NCI-H128 (cell line): ENCODE results near the gene SORT1.
"Not testable (repeated sequence)": the region's sequence is repeated elsewhere in the genome, so short reads cannot be mapped to it uniquely, and the experiment has no call there.

Source experiments
- DNase-seq: peaks from one replicate; lab custom pipeline; 2025; ENCODE audit not compliant: unreplicated experiment; lab: John Stamatoyannopoulos, UW

SORT1 gene

GRCh38 chr1:109350182-109350581, 47.5 kb downstream of the SORT1 start:
- no peak for DNase-seq

GRCh38 chr1:109347511-109347910, 50.2 kb downstream of the SORT1 start:
- DNase-seq = no peak

GRCh38 chr1:109341944-109342930, 55.5 kb downstream of the SORT1 start:
- DNase-seq = no peak

- DNase-seq = no peak
Measured at GRCh38 chr1:109338608-109339007, 59.1 kb downstream of the SORT1 start.

GRCh38 chr1:109338091-109338490, 59.6 kb downstream of the SORT1 start:
- DNase-seq = no peak

- DNase-seq = no peak
Measured at GRCh38 chr1:109335091-109335490, 62.6 kb downstream of the SORT1 start.

- DNase-seq = no peak
Measured at GRCh38 chr1:109331113-109331512, 66.6 kb downstream of the SORT1 start.

- DNase-seq = no peak
Measured at GRCh38 chr1:109327285-109327684, 70.4 kb downstream of the SORT1 start.

- no peak for DNase-seq
Measured at GRCh38 chr1:109322974-109323373, 74.7 kb downstream of the SORT1 start.

- DNase-seq = no peak
Measured at GRCh38 chr1:109319114-109319513, 78.6 kb downstream of the SORT1 start.

- DNase-seq = no peak
Measured at GRCh38 chr1:109316506-109316905, 81.2 kb downstream of the SORT1 start.

GRCh38 chr1:109315288-109315687, 82.4 kb downstream of the SORT1 start:
- no peak for DNase-seq

- no peak for DNase-seq
Measured at GRCh38 chr1:109314795-109315194, 82.9 kb downstream of the SORT1 start.

GRCh38 chr1:109312978-109313775, 84.5 kb downstream of the SORT1 start:
- DNase-seq = no peak

- no peak for DNase-seq
Measured at GRCh38 chr1:109312246-109312645, 85.5 kb downstream of the SORT1 start.

- no peak for DNase-seq
Measured at GRCh38 chr1:109309347-109309746, 88.4 kb downstream of the SORT1 start.

- DNase-seq = no peak
Measured at GRCh38 chr1:109307274-109308021, 90.3 kb downstream of the SORT1 start.

GRCh38 chr1:109306832-109307273, 90.9 kb downstream of the SORT1 start, which contains the start of gene MYBPHL:
Gene MYBPHL (minus strand): TSS chr1:109307011. CDS start chr1:109306991, 20 bp downstream.
- DNase-seq = no peak

GRCh38 chr1:109305991-109306390, 91.7 kb downstream of the SORT1 start:
- DNase-seq = not testable (repeated sequence)

GRCh38 chr1:109304226-109304920, 93.3 kb downstream of the SORT1 start:
- no peak for DNase-seq
